Mesenchymal stem cell (in vitro differentiated cells and primary cell): ENCODE results near the gene RPL36.
"Not testable (repeated sequence)": the region's sequence is repeated elsewhere in the genome, so short reads cannot be mapped to it uniquely, and the experiment has no call there.

Experiments
- DNase-seq: peaks from one replicate; pipeline ENCODE4 v3.0.0-alpha.2; 2013
- H2AFZ ChIP-seq: one replicate; pipeline ENCODE4 v1.6.1; 2013; ENCODE audit warnings: low read depth, mild to moderate bottlenecking, control low read depth, inconsistent platforms, low read length, moderate library complexity
- H2AK5ac ChIP-seq: 2 replicates; pipeline ENCODE4 v1.6.1; 2013; ENCODE audit warnings: low read length, moderate library complexity, mild to moderate bottlenecking, inconsistent platforms; ENCODE audit not compliant: severe bottlenecking
- H2BK120ac ChIP-seq: one replicate; pipeline ENCODE4 v1.6.1; 2013; ENCODE audit warnings: low read depth, mild to moderate bottlenecking, inconsistent platforms, low read length, moderate library complexity
- H2BK12ac ChIP-seq, 2 experiments: one replicate each; pipeline ENCODE4 v1.6.1; 2013; ENCODE audit warnings: inconsistent platforms in 2 of 2, low read length in 2 of 2, mild to moderate bottlenecking in 2 of 2, moderate library complexity in 2 of 2, control low read depth in 1 of 2
- H2BK15ac ChIP-seq: one replicate; pipeline ENCODE4 v1.6.1; 2013; ENCODE audit warnings: mild to moderate bottlenecking, low read depth, inconsistent platforms; ENCODE audit not compliant: poor library complexity, severe bottlenecking
- H2BK5ac ChIP-seq: 2 replicates; pipeline ENCODE4 v1.6.1; 2013; ENCODE audit warnings: low read depth, mild to moderate bottlenecking, low read length, control low read depth, inconsistent platforms; ENCODE audit not compliant: poor library complexity, severe bottlenecking
- H3K14ac ChIP-seq, 2 experiments: one replicate each; pipeline ENCODE4 v1.6.1; 2013; ENCODE audit warnings: inconsistent platforms in 2 of 2, low read length in 2 of 2, control low read depth in 1 of 2, mild to moderate bottlenecking in 1 of 2, moderate library complexity in 1 of 2
- H3K18ac ChIP-seq, 2 experiments: one replicate each; pipeline ENCODE4 v1.6.1; 2013; ENCODE audit warnings: inconsistent platforms in 2 of 2, low read length in 2 of 2, control low read depth in 1 of 2, low read depth in 1 of 2, mild to moderate bottlenecking in 1 of 2
- H3K23ac ChIP-seq, 2 experiments: one replicate each; pipeline ENCODE4 v1.6.1; 2013; ENCODE audit warnings: inconsistent platforms in 2 of 2, low read length in 2 of 2, mild to moderate bottlenecking in 2 of 2, moderate library complexity in 2 of 2, control low read depth in 1 of 2
- H3K27ac ChIP-seq: 2 replicates; pipeline ENCODE4 v1.5.1; 2013; ENCODE audit warnings: mild to moderate bottlenecking, moderate library complexity, low read length, control low read depth, inconsistent platforms; ENCODE audit not compliant: poor library complexity, severe bottlenecking
- H3K27me3 ChIP-seq, 2 experiments: 2 replicates each; pipeline versions ENCODE4 v1.6.1 to v1.7.0; 2013; ENCODE audit warnings: low read length in 2 of 2, mild to moderate bottlenecking in 2 of 2, moderate library complexity in 2 of 2, control low read depth in 1 of 2, inconsistent platforms in 1 of 2; ENCODE audit not compliant: control insufficient read depth in 1 of 2, insufficient read depth in 1 of 2
- H3K36me3 ChIP-seq, 2 experiments: 2 replicates each; pipeline versions ENCODE4 v1.6.1 to v1.7.0; 2013; ENCODE audit warnings: low read length in 2 of 2, control low read depth in 1 of 2, inconsistent platforms in 1 of 2, low read depth in 1 of 2, mild to moderate bottlenecking in 1 of 2; ENCODE audit not compliant: insufficient read depth in 2 of 2, control insufficient read depth in 1 of 2
- H3K4ac ChIP-seq, 2 experiments: one replicate each; pipeline ENCODE4 v1.6.1; 2013; ENCODE audit warnings: inconsistent platforms in 2 of 2, low read length in 2 of 2, mild to moderate bottlenecking in 2 of 2, moderate library complexity in 2 of 2, control low read depth in 1 of 2, low read depth in 1 of 2
- H3K4me1 ChIP-seq: 2 replicates; pipeline ENCODE4 v1.6.1; 2013; ENCODE audit warnings: low read depth, low read length, control low read depth; ENCODE audit not compliant: control insufficient read depth, insufficient read depth
- H3K4me2 ChIP-seq: 2 replicates; pipeline ENCODE4 v1.6.1; 2013; ENCODE audit warnings: low read length, mild to moderate bottlenecking, inconsistent platforms; ENCODE audit not compliant: poor library complexity, severe bottlenecking
- H3K4me3 ChIP-seq, 2 experiments: 2 replicates each; pipeline versions ENCODE4 v1.5.1 to v1.7.0; 2013; ENCODE audit warnings: low read length in 2 of 2, mild to moderate bottlenecking in 2 of 2, control low read depth in 1 of 2, low read depth in 1 of 2; ENCODE audit not compliant: insufficient read depth in 1 of 2
- H3K79me1 ChIP-seq: replicated peaks from 2 replicates; pipeline ENCODE4 v1.6.1; 2013; ENCODE audit warnings: mild to moderate bottlenecking, control low read depth, low read length, inconsistent platforms; ENCODE audit not compliant: poor library complexity, severe bottlenecking
- H3K9ac ChIP-seq: 2 replicates; pipeline ENCODE4 v1.7.0; 2013; ENCODE audit warnings: mild to moderate bottlenecking, low read length, moderate library complexity
- H3K9me3 ChIP-seq: 2 replicates; pipeline ENCODE4 v1.7.0; 2013; ENCODE audit warnings: mild to moderate bottlenecking, low read length; ENCODE audit not compliant: control insufficient read depth
- H4K8ac ChIP-seq: one replicate; pipeline ENCODE4 v1.6.1; 2013; ENCODE audit warnings: inconsistent platforms, mild to moderate bottlenecking, low read length, moderate library complexity
- H4K91ac ChIP-seq: one replicate; pipeline ENCODE4 v1.6.1; 2013; ENCODE audit warnings: mild to moderate bottlenecking, low read length, inconsistent platforms
- WGBS: methylation state at CpG from one replicate; pipeline ENCODE4 v1.1.7; 2013; ENCODE audit warnings: mixed read lengths; 5-methylcytosine and 5-hydroxymethylcytosine counted together

RPL36 gene

GRCh38 chr19:5733172-5733571 is 43.1 kb downstream of the RPL36 start:
- H3K9ac ChIP-seq, H2AK5ac ChIP-seq, H3K23ac ChIP-seq, H3K79me1 ChIP-seq, H4K91ac ChIP-seq, H3K27me3 ChIP-seq, H3K14ac ChIP-seq, H3K9me3 ChIP-seq, H3K18ac ChIP-seq, H2AFZ ChIP-seq, H3K4me3 ChIP-seq, H2BK15ac ChIP-seq, H2BK12ac ChIP-seq, H3K4me1 ChIP-seq, DNase-seq, H3K4ac ChIP-seq, H4K8ac ChIP-seq, H3K4me2 ChIP-seq, H2BK120ac ChIP-seq, H3K36me3 ChIP-seq, H3K27ac ChIP-seq, H2BK5ac ChIP-seq: not testable (repeated sequence)
- 85% methylated on average over 2 of the region's 2 CpGs for WGBS

DNA sequence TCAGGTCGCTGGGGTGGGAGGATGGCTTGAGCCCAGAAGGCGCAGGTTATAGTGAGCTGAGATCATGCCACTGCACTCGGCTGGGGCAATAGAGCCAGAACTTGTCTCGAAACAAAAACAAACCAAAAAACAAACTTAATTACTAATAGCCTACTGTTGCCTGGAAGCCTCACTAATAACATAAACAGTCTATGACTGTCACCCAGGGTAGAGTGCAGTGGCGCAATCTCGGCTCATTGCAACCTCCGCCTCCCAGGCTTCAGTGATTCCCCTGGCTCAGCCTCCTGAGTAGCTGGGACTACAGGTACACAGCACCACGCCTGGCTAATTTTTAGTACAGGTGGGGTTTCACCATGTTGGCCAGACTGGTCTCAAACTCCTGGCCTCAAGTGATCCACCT is 48.3 kb downstream of the RPL36 start:
- H2BK12ac ChIP-seq: no peak overlapping the region
- H3K18ac ChIP-seq: no peak overlapping the region
- no peak overlapping the region for H3K4ac ChIP-seq
- no peak overlapping the region for H3K9ac ChIP-seq
- no peak overlapping the region for H3K23ac ChIP-seq
- 50% methylated on average over 8 of the region's 8 CpGs for WGBS
- H4K91ac ChIP-seq: no peak overlapping the region
- no peak overlapping the region for H3K4me3 ChIP-seq
- no peak overlapping the region for H3K14ac ChIP-seq
- H3K79me1 ChIP-seq: no peaks in the 10 kb centered on the region
- no peaks in the 10 kb centered on the region for H3K27me3 ChIP-seq
- DNase-seq: peak; percentile 89
- no peak overlapping the region for H3K27ac ChIP-seq
- no peak overlapping the region for H3K4me2 ChIP-seq
- H2AK5ac ChIP-seq: no peak overlapping the region
- H2BK5ac ChIP-seq: no peak overlapping the region
- H2AFZ ChIP-seq: no peak overlapping the region
- no peak overlapping the region for H2BK15ac ChIP-seq
- peaks cover 2% of the 10 kb centered on the region for H3K4me1 ChIP-seq
- no peaks in the 10 kb centered on the region for H3K9me3 ChIP-seq
- H4K8ac ChIP-seq: no peak overlapping the region
- H2BK120ac ChIP-seq: no peak overlapping the region
- H3K36me3 ChIP-seq: no peaks in the 10 kb centered on the region
